B cell (primary cell): ENCODE data around the gene APLF. TPM values are rescaled to one million over a fixed set of nuclear protein-coding genes. Genes with fewer than 3 reads are reported as not detected.

ENCODE experiments used
- ATAC-seq: fragments of 200-7000 bp; cut with Tn5 transposase; one replicate; pipeline ENCODE4 v1.10.0; 2021; ENCODE audit warnings: low read depth, mild to moderate bottlenecking, moderate number of reproducible peaks, moderate library complexity
- CTCF ChIA-PET: fragments of 350-600 bp; sonication (Branson Sonifier 250); formaldehyde crosslinking; loops from one replicate; lab custom pipeline; 2021; ENCODE audit warnings: antibody characterized with exemption, inconsistent platforms; lab: Charles Lee
- POLR2A ChIA-PET: fragments of 350-600 bp; sonication (Branson Sonifier 250); formaldehyde crosslinking; loops from one replicate; lab custom pipeline; 2021; ENCODE audit warnings: antibody characterized with exemption; lab: Charles Lee
- DNase-seq: peaks from one replicate; pipeline ENCODE4 v3.0.0; 2013
- H2AFZ ChIP-seq: 2 replicates; pipeline ENCODE4 v1.6.1; 2012; ENCODE audit warnings: mild to moderate bottlenecking, low read depth, low read length; ENCODE audit not compliant: insufficient read depth, poor library complexity, severe bottlenecking
- H3K27ac ChIP-seq, 2 donors: 1 replicate in 1 of 2; 2 replicates in 1 of 2; pipeline ENCODE4 v1.5.1; 2012 to 2013; ENCODE audit warnings: low read length in 2 of 2, mild to moderate bottlenecking in 2 of 2, moderate library complexity in 1 of 2
- H3K27me3 ChIP-seq, 4 experiments: fragments of 200-600 bp in 1 of 4; sonication (generic) in 1 of 4; replicated peaks in 1 of 4; 1 replicate in 2 of 4; 2 replicates in 2 of 4; pipeline versions ENCODE4 v1.6.1 to v1.7.0; 2013 to 2016; ENCODE audit warnings: low read length in 3 of 4, mild to moderate bottlenecking in 2 of 4, mixed read lengths in 1 of 4, moderate library complexity in 1 of 4; ENCODE audit not compliant: insufficient read depth in 4 of 4, control insufficient read depth in 3 of 4; ENCODE audit errors: control extremely low read depth in 1 of 4
- H3K36me3 ChIP-seq, 2 experiments: replicated peaks in 1 of 2; 1 replicate in 1 of 2; 2 replicates in 1 of 2; pipeline versions ENCODE4 v1.6.1 to v1.7.1; 2013; ENCODE audit warnings: low read length in 1 of 2; ENCODE audit not compliant: insufficient read depth in 2 of 2, control insufficient read depth in 1 of 2; ENCODE audit errors: control extremely low read depth in 1 of 2, extremely low read depth in 1 of 2
- H3K4me1 ChIP-seq, 2 donors: fragments of 200-600 bp in 1 of 2; sonication (generic) in 1 of 2; 1 replicate in 1 of 2; 2 replicates in 1 of 2; pipeline versions ENCODE4 v1.5.1 to v1.6.1; 2013 to 2017; ENCODE audit warnings: low read length in 2 of 2; ENCODE audit not compliant: control insufficient read depth in 2 of 2, insufficient read depth in 2 of 2
- H3K4me2 ChIP-seq: replicated peaks from 2 replicates; pipeline ENCODE3; 2012; ENCODE audit warnings: mild to moderate bottlenecking, low read depth, low read length; ENCODE audit not compliant: poor library complexity, severe bottlenecking
- H3K4me3 ChIP-seq, 5 experiments: fragments of 200-600 bp in 1 of 5; sonication (generic) in 1 of 5; 1 replicate in 3 of 5; 2 replicates in 2 of 5; pipeline versions ENCODE4 v1.5.1 to v1.7.0; 2011 to 2016; ENCODE audit warnings: low read length in 4 of 5, mild to moderate bottlenecking in 4 of 5, low read depth in 2 of 5, control low read depth in 1 of 5, moderate library complexity in 1 of 5; ENCODE audit not compliant: insufficient read depth in 1 of 5; ENCODE audit errors: control extremely low read depth in 1 of 5, extremely low read depth in 1 of 5
- H3K79me2 ChIP-seq: fragments of 200-600 bp; sonication (generic); one replicate; pipeline ENCODE4 v1.6.0; 2016; ENCODE audit warnings: low read length; ENCODE audit not compliant: control insufficient read depth, insufficient read depth
- H3K9ac ChIP-seq: fragments of 200-600 bp; sonication (generic); 2 replicates; pipeline ENCODE4 v1.6.1; 2017; ENCODE audit warnings: mild to moderate bottlenecking, low read length, moderate library complexity
- H3K9me3 ChIP-seq, 3 donors: one replicate each; pipeline versions ENCODE4 v1.6.1 to v1.7.1; 2013; ENCODE audit warnings: low read length in 2 of 3; ENCODE audit not compliant: control insufficient read depth in 2 of 3, insufficient read depth in 1 of 3; ENCODE audit errors: control extremely low read depth in 1 of 3
- H4K20me1 ChIP-seq: 2 replicates; pipeline ENCODE4 v1.6.0; 2012; ENCODE audit warnings: mild to moderate bottlenecking, low read length; ENCODE audit not compliant: insufficient read depth, control insufficient read depth, poor library complexity, severe bottlenecking
- H3K27ac Mint-ChIP-seq: one replicate; pipeline ENCODE4 v1.8.0; 2021; ENCODE audit warnings: mixed read lengths
- H3K27me3 Mint-ChIP-seq: one replicate; pipeline ENCODE4 v1.8.0; 2021; ENCODE audit warnings: mixed read lengths
- H3K4me1 Mint-ChIP-seq: one replicate; pipeline ENCODE4 v1.8.0; 2021; ENCODE audit warnings: mixed read lengths
- H3K4me3 Mint-ChIP-seq: one replicate; pipeline ENCODE4 v1.8.0; 2021; ENCODE audit warnings: mixed read lengths
- H3K9me3 Mint-ChIP-seq: one replicate; pipeline ENCODE4 v1.8.0; 2022; ENCODE audit warnings: mixed read lengths; ENCODE audit not compliant: insufficient read depth
- CTCF ChIP-seq: fragments of 200-600 bp; IDR thresholded peaks from one replicate; pipeline ENCODE4 v1.8.0; 2022; ENCODE audit warnings: antibody characterized with exemption, mild to moderate bottlenecking
- EZH2 ChIP-seq: IDR thresholded peaks from 2 replicates; pipeline ENCODE4 v1.6.1; 2012; ENCODE audit warnings: borderline replicate concordance, low read depth, mild to moderate bottlenecking, moderate library complexity, low read length; ENCODE audit not compliant: insufficient read depth, poor library complexity, severe bottlenecking
- WGBS: methylation state at CpG from one replicate; pipeline ENCODE4 v1.1.5; 2013; ENCODE audit warnings: missing lambda C conversion rate; ENCODE audit not compliant: insufficient coverage; 5-methylcytosine and 5-hydroxymethylcytosine counted together
- intact Hi-C: fragments of 100-400 bp; cut with micrococcal nuclease; formaldehyde crosslinking; loops from one replicate; pipeline ENCODE4 v1.10.0; 2022
- polyA plus RNA-seq: library from polyadenylated mRNA; depleted of rRNA; stranded (reverse); fragments of >200 nt; gene quantifications from 2 replicates; pipeline ENCODE4 v1.2.3, GENCODE V29; 2012
- total RNA-seq, 2 donors: library from RNA; stranded (reverse); fragments of 120-200 nt in 1 of 2; gene quantifications; 1 replicate in 1 of 2; 2 replicates in 1 of 2; pipeline versions ENCODE4 v1.2.3 to v1.2.4, GENCODE V29; 2013 to 2022

The APLF gene
- total and polyA plus RNA-seq, 2 donors (not counting 1 experiment from before 2014, with no cell fraction given) = 1.3 to 6.3 TPM

DNA sequence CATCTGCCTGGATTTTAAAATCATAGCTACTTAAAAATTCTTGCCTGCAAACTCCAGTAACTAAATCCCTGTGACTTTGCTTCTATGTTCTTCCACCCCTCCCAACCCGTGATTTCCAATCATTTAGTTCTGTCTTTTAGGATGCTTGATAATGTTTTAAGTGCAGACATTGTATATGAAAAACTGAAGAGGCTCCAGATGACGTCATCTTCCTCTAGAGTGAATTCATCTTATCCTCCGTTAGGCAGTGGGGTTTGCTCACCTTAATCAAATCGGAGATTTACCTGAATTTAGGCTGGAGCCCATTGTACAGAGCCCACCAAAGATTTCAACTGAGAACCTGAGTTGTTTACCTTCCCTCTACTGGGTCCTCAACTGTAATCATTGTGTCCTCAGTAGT is 11.2 kb upstream of the APLF start:
- no peaks in the 10 kb centered on the region for H3K27me3 ChIP-seq
- no peaks in the 10 kb centered on the region for H3K36me3 ChIP-seq
- no peak overlapping the region for H3K27ac ChIP-seq
- H3K9ac ChIP-seq = no peak overlapping the region
- H3K9me3 ChIP-seq = no peaks in the 10 kb centered on the region
- no peaks in the 10 kb centered on the region for H3K27me3 Mint-ChIP-seq
- no peak for ATAC-seq
- H3K4me3 Mint-ChIP-seq = no peak overlapping the region
- H3K9me3 Mint-ChIP-seq = no peaks in the 10 kb centered on the region
- no peaks in the 10 kb centered on the region for H4K20me1 ChIP-seq
- ChIA-PET POLR2A (no interaction called here), CTCF (interaction anchor here (0.9 to 1.6 kb wide), 2 partner anchors 31 to 469 kb away, joined by 3 to 4 read pairs; no protein-coding TSS in a partner anchor)
- no peaks in the 10 kb centered on the region for H3K4me1 Mint-ChIP-seq
- 100% methylated on average over 2 of the region's 4 CpGs for WGBS
- H3K79me2 ChIP-seq = no peaks in the 10 kb centered on the region
- H3K4me3 ChIP-seq = no peak overlapping the region
- H2AFZ ChIP-seq = no peak overlapping the region
- intact Hi-C loops = no loop called here
- DNase-seq = no peak
- no peaks in the 10 kb centered on the region for H3K4me1 ChIP-seq
- no peak overlapping the region for H3K27ac Mint-ChIP-seq
- TF ChIP-seq EZH2 (no peak), CTCF (no peak)
- H3K4me2 ChIP-seq = no peak overlapping the region

DNA sequence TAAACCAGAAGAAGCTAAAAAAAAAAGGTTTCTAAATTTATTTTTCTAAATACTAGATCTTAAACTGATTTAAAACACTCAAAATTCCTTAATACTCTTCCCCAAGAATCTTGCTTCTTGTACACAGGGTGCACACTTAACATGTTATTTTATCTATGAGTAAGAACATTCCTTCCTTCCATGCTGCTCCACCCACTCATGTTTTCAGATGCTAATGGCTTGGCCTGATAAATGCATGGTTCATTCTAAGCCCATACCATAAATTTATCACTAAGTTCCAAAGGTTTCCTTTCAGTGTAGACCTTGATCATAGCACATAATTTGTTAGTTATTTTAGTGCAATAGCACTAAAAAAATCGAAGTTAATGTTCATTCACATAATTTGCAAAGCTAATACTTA is 8.4 kb upstream of the APLF start:
- Histone ChIP-seq H3K9me3 (no peaks in the 10 kb centered on the region), H3K9ac (no peak overlapping the region), H3K27ac (no peak overlapping the region), H3K4me2 (no peak overlapping the region), H3K4me1 (no peaks in the 10 kb centered on the region), H3K36me3 (no peaks in the 10 kb centered on the region), H3K4me3 (no peak overlapping the region), H2AFZ (no peak overlapping the region), H3K79me2 (no peaks in the 10 kb centered on the region), H4K20me1 (no peaks in the 10 kb centered on the region), H3K27me3 (no peaks in the 10 kb centered on the region)
- intact Hi-C loops = no loop called here
- no peak for TF ChIP-seq EZH2
- no peak for TF ChIP-seq CTCF
- Mint-ChIP-seq H3K27me3 (no peaks in the 10 kb centered on the region), H3K9me3 (no peaks in the 10 kb centered on the region), H3K27ac (no peak overlapping the region), H3K4me1 (no peaks in the 10 kb centered on the region), H3K4me3 (no peak overlapping the region)
- ChIA-PET POLR2A (no interaction called here), CTCF (interaction anchor here (2.0 kb wide), 1 partner anchor 466 kb away, joined by 5 read pairs; no protein-coding TSS in a partner anchor)
- no peak for DNase-seq
- no CpG with 5 or more reads among the region's 1 CpG for WGBS
- ATAC-seq = no peak
